ENCODE measurements around the gene BLM. TPM values are rescaled to one million over a fixed set of nuclear protein-coding genes. Genes with fewer than 3 reads are reported as not detected.
A peak's percentile ranks its signal among the peaks of the same experiment; 100 is the strongest.

Gene BLM
- total RNA-seq, 4 donors from 2014 or later, result 11.6 to 18.2 (median 14.5) TPM

- H3K27ac ChIP-seq, result peak overlapping the region in 1 of 4 donors; percentile 72
Observed at GRCh38 chr15:90859234-90860131, 142.3 kb downstream of the BLM start.

DNA sequence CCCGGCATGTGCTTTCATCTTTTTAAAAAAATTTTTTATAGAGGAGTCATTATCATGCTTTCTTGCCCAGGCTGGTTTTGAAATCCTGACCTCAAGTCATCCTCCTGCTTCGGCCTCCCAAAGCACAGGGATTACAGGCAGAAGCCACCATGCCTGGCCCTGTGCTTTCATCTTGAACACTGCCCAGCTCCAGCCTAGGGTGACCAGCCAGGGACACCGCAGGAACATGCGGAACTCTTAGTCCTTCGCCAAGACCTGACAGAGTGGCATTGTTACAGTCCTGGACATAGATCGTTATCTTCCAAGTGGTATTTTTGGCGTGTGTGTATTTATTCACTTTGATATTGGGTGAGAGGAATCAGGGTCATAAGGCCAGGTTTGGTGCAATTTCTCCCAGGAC is 143.3 kb downstream of the BLM start:
- intact Hi-C loops (cut with DNase I; ENCODE audit: low total_unique reads) (no loop called here), in situ Hi-C loops (cut with MboI; ENCODE audit: low sequenced_read_pairs in 4 of 4) (no loop called here)

More at GRCh38 chr15:90859234-90860131, 142.3 kb downstream of the BLM start:
- TF ChIP-seq CTCF (IDR thresholded peaks at IDR 0.05 in 4 of 5, conservative IDR thresholded peaks at IDR 0.05 in 1 of 5) (no peak), POLR2A (IDR thresholded peaks at IDR 0.05) (no peak)
- in situ Hi-C loops (cut with MboI; ENCODE audit: low sequenced_read_pairs in 4 of 4) (no loop called here), intact Hi-C loops (cut with DNase I; ENCODE audit: low total_unique reads) (no loop called here)
- ATAC-seq (no peak), DNase-seq (no peak)
- H3K27me3 ChIP-seq, result no peaks in the 10 kb centered on the region
- no peaks in the 10 kb centered on the region for H3K9me3 ChIP-seq
- no peak overlapping the region for H3K4me3 ChIP-seq
- H3K36me3 ChIP-seq, result no peaks in the 10 kb centered on the region
- peaks cover 0 to 13% of the 10 kb centered on the region in 2 donors for H3K4me1 ChIP-seq

GRCh38 chr15:90860942-90861675 is 144.0 kb downstream of the BLM start:
- H3K36me3 ChIP-seq, result no peaks in the 10 kb centered on the region
- intact Hi-C loops (cut with DNase I; ENCODE audit: low total_unique reads), result no loop called here
- peaks cover 0 to 13% of the 10 kb centered on the region in 2 donors for H3K4me1 ChIP-seq
- no peak overlapping the region for H3K4me3 ChIP-seq
- H3K27ac ChIP-seq, result peak overlapping the region in 1 of 4 donors; percentile 72
- no peaks in the 10 kb centered on the region for H3K9me3 ChIP-seq
- TF ChIP-seq CTCF (IDR thresholded peaks at IDR 0.05 in 4 of 5, conservative IDR thresholded peaks at IDR 0.05 in 1 of 5) (no peak), POLR2A (IDR thresholded peaks at IDR 0.05) (no peak)
- no peaks in the 10 kb centered on the region for H3K27me3 ChIP-seq
- in situ Hi-C loops (cut with MboI; ENCODE audit: low sequenced_read_pairs in 4 of 4), result no loop called here
- ATAC-seq (no peak), DNase-seq (no peak)

More for the DNA sequence above, 143.3 kb downstream of the BLM start:
- no peaks in the 10 kb centered on the region for H3K27me3 ChIP-seq
- H3K4me3 ChIP-seq, result no peak overlapping the region
- no peak for TF ChIP-seq CTCF (IDR thresholded peaks at IDR 0.05 in 4 of 5, conservative IDR thresholded peaks at IDR 0.05 in 1 of 5)
- TF ChIP-seq POLR2A (IDR thresholded peaks at IDR 0.05), result no peak
- H3K27ac ChIP-seq, result peak overlapping the region in 2 of 4 donors; percentile 4 to 72
- H3K36me3 ChIP-seq, result no peaks in the 10 kb centered on the region
- ATAC-seq (no peak), DNase-seq (no peak)
- no peaks in the 10 kb centered on the region for H3K9me3 ChIP-seq
- H3K4me1 ChIP-seq, result peaks cover 0 to 13% of the 10 kb centered on the region in 2 donors

- ATAC-seq, result no peak
- no peak for DNase-seq
Observed at GRCh38 chr15:90862487-90862886, 145.3 kb downstream of the BLM start.

More at GRCh38 chr15:90862487-90862886, 145.3 kb downstream of the BLM start:
- no peaks in the 10 kb centered on the region for H3K9me3 ChIP-seq
- H3K4me3 ChIP-seq, result no peak overlapping the region
- H3K36me3 ChIP-seq, result no peaks in the 10 kb centered on the region
- intact Hi-C loops (cut with DNase I; ENCODE audit: low total_unique reads) (no loop called here), in situ Hi-C loops (cut with MboI; ENCODE audit: low sequenced_read_pairs in 4 of 4) (no loop called here)
- TF ChIP-seq POLR2A (IDR thresholded peaks at IDR 0.05) (no peak), CTCF (IDR thresholded peaks at IDR 0.05 in 4 of 5, conservative IDR thresholded peaks at IDR 0.05 in 1 of 5) (no peak)
- H3K4me1 ChIP-seq, result peaks cover 0 to 13% of the 10 kb centered on the region in 2 donors
- H3K27ac ChIP-seq, result peak overlapping the region; percentile 37 to 81 (median 54)
- H3K27me3 ChIP-seq, result no peaks in the 10 kb centered on the region
